HL-60/S4 treated with retinoic acid at 250 ng/mL for 4 days and 3 days (cell line): ENCODE results near the gene RLF.

ENCODE experiments used
- in situ Hi-C: fragments of 300-500 bp; cut with MboI; formaldehyde crosslinking; loops from 2 replicates; pipeline ENCODE4 v1.7.0; 2022; ENCODE audit warnings: low sequenced_read_pairs

The RLF gene

DNA sequence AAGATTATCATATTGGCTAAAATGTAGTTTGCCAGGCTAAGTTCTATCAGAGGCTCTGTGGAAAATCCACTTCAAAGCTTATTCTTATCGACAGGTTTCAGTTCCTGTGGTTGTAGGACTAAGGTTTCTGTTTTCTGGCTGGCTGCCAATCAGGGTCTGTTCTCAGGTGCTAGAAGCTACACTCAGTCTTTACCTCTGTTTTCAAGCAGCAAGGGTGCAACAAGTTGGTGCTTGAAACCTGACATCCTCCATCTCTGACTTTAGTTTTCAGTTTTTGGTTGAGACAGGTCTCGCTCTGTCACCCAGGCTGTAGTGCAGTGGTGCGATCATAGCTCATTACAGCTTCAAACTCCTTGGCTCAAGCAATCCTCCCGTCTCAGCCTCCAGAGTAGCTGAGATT, 71.3 kb downstream of the RLF start:
- in situ Hi-C loops, result no loop called here

GRCh38 chr1:40239626-40240025, 78.4 kb downstream of the RLF start:
- in situ Hi-C loops, result no loop called here

- in situ Hi-C loops, result no loop called here
Observed at GRCh38 chr1:40240390-40240789, 79.2 kb downstream of the RLF start.

DNA sequence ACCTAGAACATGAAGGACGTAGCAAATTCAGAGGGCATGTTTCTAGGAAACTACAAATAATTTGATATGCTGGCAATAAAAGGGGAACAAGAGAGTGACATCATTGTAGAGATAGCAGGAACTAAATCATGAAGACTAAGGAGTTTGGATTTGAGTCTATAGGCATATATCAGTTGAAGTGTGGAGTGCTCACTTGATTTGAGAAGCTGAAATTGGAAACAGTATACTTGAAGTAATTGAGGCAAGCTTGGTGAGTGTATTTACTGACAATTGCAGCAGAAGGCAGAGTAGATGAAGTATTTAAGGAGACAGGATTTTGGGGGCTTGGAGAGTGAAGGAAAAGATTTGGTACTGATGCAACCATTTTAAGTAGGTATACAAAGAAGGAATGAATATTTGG, 80.2 kb downstream of the RLF start:
- in situ Hi-C loops, result no loop called here

GRCh38 chr1:40243351-40243750, 82.2 kb downstream of the RLF start:
- in situ Hi-C loops, result no loop called here

GRCh38 chr1:40244138-40244744, 83.1 kb downstream of the RLF start:
- in situ Hi-C loops, result no loop called here

- in situ Hi-C loops, result no loop called here
Observed at GRCh38 chr1:40245686-40246085, 84.5 kb downstream of the RLF start.

- in situ Hi-C loops, result no loop called here
Observed at GRCh38 chr1:40247655-40248054, 86.5 kb downstream of the RLF start, which contains the start of gene TMCO2. TMCO2 (plus strand) TSS chr1:40247937; CDS start chr1:40247994, 57 bp downstream.

- in situ Hi-C loops, result no loop called here
Observed at GRCh38 chr1:40248412-40248811, 87.2 kb downstream of the RLF start.

GRCh38 chr1:40251456-40251855, 90.3 kb downstream of the RLF start:
- in situ Hi-C loops, result no loop called here

GRCh38 chr1:40252601-40253000, 91.4 kb downstream of the RLF start:
- in situ Hi-C loops, result no loop called here

DNA sequence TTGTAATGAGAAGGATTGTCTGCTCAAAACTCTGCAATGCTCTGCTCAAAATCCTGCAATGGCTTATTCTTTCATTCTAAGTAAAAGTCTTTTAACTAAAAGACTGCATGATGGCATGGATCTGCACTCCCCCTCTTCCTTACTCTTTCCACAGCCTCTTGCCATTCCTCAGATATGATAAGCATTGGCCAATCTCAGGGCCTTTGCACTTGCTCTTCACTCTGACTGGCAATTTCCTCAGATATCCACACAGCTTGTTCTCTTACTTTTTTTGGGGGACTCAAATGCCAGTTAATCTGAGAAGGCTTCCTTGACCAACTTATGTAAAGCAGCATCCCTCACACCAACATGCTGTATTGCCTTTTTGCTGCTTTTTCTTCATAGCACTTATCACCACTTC, 94.0 kb downstream of the RLF start:
- in situ Hi-C loops, result no loop called here

- in situ Hi-C loops, result no loop called here
Observed at GRCh38 chr1:40256401-40257084, 95.4 kb downstream of the RLF start.

- in situ Hi-C loops, result no loop called here
Observed at GRCh38 chr1:40257313-40257687, 96.1 kb downstream of the RLF start.

- in situ Hi-C loops, result no loop called here
Observed at GRCh38 chr1:40257688-40258444, 96.7 kb downstream of the RLF start, which contains the start of gene ZMPSTE24. ZMPSTE24 (plus strand) TSS chr1:40258236; CDS start chr1:40258272, 36 bp downstream.

DNA sequence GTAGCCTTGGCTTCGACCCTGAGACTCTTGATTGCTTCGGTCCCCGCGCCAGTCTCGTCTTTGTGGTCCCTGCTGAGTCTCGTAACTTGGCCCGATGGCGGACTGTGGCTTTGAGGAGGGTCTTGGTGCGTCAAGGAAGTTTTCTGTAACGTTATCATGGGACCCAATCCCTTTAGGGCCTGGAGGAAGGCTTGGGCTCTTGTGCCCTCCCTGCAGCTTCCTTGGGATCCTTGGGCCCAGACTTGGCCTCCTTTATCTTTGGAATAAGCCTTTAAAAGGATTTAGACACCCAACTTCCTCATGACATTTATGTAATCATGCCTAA, 97.2 kb downstream of the RLF start:
- in situ Hi-C loops, result no loop called here

GRCh38 chr1:40264354-40264781, 103.2 kb downstream of the RLF start:
- in situ Hi-C loops, result no loop called here

GRCh38 chr1:40265298-40265697, 104.1 kb downstream of the RLF start:
- in situ Hi-C loops, result no loop called here

- in situ Hi-C loops, result no loop called here
Observed at GRCh38 chr1:40265919-40266318, 104.7 kb downstream of the RLF start.

GRCh38 chr1:40266786-40267535, 105.8 kb downstream of the RLF start:
- in situ Hi-C loops, result no loop called here

GRCh38 chr1:40267767-40268187, 106.6 kb downstream of the RLF start:
- in situ Hi-C loops, result no loop called here
